ENCODE results near the gene SECISBP2.

Gene SECISBP2

DNA sequence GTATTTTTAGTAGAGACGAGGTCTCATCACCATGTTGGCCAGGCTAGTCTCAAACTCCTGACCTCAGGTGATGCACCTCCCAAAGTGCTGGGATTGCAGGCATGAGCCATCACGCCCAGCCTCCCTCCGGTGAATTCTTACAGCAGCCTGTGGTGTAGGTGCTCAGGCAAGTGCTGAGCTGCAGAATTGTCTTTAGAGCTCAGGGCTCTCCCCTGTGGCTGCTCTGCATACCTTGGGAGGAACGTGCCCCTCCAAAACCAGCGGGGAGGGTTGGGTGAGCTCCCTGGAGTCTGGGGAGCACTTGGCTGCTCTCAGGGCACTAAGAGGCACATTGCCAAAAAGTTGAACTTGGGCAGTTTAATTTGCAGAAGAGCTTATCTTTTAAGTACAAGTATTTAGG, 29.4 kb downstream of the SECISBP2 start:
- no peak for DNase-seq (ENCODE audit: low read depth)

DNA sequence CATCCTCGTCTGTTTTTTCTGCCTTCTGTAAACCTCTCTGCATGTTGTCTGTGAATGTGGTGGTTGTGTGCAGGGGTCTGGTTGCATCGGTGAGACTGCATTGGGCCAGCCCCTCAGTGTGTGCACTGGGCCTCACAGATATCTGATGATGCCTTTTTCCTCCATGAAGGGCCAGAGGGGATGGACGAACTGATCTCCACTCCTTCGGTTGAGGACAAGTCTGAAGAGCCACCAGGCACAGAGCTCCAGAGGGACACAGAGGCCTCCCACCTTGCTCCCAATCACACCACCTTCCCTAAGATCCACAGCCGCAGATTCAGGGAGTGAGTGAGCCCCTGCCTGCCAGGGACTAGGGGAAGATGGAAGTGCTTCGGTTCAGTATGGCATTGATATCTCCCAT, 31.3 kb downstream of the SECISBP2 start:
- no peak for DNase-seq (ENCODE audit: low read depth)

DNA sequence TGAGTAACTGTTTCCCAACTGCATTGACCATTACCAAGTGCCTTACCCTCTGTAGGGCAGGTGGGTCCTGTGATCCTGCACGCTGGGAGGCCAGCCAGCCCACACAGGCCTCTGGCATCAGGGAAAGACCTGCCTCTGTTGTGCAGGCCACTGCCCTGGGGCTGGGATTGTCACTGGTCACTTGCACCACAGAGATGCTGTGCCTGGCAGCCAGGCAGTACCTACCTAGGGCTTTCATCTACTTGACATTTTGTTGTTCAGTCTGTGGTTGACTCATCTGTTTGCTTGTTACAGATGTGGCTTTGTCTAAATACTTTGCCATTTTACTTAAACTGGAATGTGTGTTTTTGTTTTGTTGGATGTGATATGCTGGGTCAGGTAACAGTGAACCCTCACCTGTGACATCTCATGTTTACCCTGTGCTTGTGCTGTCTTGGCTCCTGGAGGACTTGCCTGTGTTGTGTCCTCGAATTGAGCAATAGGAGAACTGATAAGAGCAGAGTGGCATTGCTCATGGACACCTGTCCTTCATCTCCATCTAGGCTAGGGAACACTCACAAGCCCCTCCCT, 32.8 kb downstream of the SECISBP2 start:
- no peak for DNase-seq (ENCODE audit: low read depth)

DNA sequence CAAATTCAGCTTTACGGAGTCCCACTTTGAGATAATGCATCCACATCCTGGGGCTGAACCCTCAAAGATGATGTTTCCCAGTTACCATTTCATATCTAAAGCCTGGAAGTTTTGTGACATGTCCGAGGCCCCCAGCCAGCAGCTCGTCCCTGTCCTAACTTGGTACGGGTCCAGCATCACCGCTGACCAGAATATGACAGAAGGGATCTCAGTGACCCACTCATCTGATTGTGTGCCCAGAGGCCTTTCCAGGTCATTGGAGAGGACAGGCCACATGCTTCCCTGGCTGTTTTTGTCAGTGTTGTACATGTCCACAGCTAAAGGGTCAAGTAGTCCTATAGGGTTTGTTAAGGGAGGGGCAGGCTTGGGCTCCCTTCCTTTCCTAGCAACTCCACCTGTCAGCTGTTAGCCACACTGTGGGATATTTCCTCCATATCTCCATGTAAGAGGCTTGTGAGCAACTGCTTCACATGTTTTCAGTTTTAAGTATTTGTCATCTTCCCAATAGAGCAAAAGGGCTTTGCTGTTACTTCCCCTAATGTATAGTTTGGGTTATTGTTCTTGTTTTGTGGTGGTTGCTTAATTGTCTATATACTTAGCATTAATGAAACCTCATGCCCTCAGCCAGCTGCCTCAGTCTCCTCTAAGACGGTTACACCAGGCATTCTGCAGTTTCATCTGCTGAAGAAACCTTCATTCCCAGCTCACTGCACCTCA, 33.4 kb downstream of the SECISBP2 start:
- DNase-seq (ENCODE audit: low read depth), result no peak

DNA sequence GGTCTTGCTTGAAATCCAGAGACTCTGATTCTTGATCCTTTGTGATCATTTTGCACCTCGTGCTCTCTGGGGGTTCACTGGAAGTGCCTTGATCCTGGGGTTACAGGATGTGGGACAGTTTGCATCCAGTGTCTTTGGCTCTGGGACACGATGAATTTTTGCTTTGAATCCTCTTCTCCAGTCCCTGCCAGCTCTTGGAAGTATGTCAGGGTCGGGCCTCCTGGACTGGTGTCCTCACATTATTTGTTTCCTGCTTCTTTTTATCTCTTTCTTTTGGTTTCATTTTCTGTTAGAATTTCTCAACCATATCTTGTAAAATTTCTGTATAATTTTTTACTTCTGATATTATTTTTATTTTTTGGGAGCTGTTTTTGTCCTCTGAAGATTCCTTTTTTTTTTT, 34.2 kb downstream of the SECISBP2 start:
- no peak for DNase-seq (ENCODE audit: low read depth)

DNA sequence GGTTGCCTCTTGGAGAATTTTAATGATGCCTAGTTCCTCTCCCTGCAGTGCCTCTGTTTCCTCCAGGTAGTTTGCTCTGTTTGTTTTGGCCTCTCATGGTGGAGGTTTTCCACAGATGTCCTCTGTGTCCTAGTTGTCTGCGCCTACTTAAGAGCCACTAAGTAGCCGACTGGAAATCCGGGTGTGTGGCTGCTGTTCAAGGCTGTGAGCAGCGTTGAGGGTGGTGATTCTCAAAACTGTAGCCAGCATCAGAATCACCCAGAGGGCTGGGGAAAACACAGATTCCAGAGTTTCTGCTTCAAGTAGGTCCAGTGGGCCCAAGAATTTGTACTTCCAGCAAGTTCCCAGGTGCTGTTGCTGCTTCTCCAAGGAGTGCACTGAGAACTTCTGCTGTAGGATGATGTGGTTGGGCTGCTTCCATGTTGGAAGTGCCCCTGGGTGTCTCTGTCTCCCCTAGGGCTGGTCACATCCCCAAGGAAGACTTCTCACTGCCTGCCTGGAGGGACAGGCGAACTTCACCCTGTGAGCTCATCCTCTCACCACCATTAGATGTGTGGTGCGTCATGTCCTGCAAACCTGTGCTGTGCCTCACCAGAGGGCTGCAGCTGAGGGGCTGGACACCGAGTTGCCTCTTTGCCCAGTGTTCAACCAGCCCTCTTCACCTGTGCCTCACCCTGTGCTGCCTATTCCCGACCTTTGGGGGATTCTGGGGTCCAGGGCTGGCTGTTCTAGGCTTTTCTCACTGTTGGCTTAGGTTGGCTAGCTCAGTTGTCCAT, 34.8 kb downstream of the SECISBP2 start:
- no peak for DNase-seq (ENCODE audit: low read depth)

DNA sequence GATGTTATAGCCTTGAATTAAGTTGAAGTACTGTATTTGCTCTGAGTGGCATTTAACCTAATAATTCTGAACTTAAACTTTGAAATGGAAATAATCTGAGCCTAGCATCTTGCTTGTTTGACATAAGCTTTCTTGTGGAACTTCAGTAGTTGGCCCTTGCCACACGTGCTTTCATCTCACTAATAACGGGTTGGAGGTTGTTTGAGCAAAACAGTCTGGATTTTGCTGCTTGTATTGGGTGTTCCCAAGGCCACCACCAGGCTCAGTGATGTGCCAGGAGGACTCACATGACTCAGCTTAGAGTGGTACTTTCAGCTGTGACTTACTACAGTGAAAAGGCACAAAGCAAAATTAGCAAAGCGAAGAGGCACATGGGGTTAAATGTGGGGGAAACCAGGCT, 35.7 kb downstream of the SECISBP2 start:
- DNase-seq (ENCODE audit: low read depth), result no peak

DNA sequence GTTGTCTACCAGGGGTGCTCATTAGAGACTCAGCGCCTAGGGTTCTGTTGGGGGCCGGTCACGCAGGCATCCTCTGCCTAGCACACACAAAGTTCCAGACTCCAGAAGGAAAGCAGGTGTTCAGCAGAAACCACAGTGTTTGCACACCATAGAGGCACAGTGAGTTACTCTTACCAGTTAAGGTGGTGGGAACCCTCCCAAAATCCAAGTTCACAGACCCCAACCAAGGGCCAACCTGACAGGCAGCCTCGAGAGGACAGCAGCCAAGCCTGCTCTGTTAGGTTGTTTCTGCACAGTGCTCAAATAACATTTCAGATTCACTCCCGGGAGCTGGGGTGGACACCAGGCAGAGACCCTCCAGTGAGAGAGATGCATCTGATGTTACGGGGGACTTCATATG, 36.2 kb downstream of the SECISBP2 start:
- no peak for DNase-seq (ENCODE audit: low read depth)

DNA sequence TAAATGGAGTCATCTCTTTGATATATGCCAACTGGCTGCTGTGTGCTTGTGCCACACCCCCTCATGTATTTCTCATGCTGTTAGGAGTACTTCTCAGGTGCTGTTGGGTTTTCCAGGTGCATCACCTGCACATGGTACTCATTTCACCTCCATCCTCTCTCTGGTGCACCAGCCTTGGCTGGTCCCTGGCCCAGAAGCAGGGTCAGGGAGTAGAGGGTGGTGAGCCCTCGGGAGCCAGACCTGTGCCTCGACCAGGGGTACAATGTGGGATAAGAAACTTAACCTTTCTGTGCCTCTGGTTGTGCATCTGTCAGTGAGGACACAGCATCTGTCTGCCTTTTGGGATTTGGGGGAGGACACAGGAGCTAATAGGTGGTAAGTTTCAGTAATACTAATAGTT, 38.5 kb downstream of the SECISBP2 start:
- no peak for DNase-seq (ENCODE audit: low read depth)

DNA sequence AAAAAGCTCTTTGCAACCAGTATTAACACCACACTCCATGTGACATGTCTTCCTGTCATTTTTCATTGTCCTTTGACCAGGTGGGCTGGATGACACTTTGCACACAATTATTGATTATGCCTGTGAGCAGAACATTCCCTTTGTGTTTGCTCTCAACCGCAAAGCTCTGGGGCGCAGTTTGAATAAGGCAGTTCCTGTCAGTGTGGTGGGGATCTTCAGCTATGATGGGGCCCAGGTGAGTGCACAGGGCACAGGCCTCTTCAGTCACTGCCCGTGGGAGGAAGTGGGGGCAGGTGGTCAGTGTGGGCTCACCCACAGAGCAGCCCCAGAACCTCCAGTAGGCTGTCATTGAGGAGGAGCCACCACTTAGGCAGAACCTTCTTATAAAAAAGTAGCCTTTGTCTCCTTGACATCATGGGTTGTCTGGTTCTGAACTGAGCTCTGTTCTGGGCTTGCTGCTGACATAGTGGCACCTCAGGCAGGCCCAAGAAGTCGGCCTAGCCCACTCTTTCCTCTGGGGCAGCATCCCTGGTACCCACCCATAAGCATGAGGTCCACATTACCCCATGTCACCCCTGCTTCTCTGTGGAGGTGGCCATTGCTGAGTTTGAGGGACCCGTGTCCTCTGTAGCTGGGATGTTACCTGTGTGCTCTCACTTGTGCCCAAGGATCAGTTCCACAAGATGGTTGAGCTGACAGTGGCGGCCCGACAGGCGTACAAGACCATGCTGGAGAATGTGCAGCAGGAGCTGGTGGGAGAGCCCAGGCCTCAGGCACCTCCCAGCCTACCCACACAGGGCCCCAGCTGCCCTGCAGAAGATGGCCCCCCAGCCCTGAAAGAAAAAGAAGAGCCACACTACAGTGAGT, 39.3 kb downstream of the SECISBP2 start:
- no peak for DNase-seq (ENCODE audit: low read depth)

DNA sequence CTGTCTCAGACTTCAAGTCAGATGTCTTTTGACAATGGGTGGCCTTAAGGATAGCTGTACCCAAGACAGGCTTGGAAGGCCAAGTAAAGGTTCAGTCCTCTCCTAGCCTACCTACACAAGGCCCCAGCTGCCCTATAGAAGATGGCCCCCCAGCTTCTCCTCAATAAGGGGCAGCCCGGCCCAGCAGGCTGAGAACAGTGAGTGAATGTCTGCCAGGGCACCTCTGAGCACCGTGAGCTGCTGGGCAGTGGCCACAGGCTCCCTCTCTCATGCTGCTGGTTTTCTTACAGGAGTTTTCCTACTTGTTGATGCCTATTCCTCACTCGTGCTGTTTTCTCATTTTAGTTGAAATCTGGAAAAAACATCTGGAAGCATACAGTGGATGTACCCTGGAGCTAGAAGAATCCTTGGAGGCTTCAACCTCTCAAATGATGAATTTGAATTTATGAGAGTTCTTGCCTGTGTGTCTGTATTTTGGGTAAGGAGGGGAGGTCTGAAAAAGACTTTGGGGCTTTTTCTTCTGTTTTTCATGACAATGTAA, 40.1 kb downstream of the SECISBP2 start:
- DNase-seq (ENCODE audit: low read depth), result no peak

DNA sequence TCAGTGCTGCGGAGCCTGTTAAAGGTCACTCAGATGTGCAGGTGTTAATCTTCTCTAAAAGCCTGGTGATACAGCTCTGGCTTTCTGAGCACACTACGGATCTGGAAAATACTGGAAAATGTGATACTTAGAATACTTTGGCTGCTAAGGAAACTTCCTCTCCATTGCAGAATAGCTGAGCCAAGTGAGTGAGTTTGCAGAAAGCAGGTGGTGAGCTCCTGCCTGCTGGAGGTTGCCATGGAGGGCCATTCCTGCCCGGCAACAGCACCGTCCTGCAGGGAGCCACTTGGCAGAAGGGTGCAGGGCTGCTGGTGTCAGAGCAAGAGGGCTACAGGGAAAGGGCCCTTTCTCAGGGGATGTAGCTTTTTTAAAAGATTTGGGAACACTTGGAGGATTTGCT, 40.7 kb downstream of the SECISBP2 start:
- no peak for DNase-seq (ENCODE audit: low read depth)

DNA sequence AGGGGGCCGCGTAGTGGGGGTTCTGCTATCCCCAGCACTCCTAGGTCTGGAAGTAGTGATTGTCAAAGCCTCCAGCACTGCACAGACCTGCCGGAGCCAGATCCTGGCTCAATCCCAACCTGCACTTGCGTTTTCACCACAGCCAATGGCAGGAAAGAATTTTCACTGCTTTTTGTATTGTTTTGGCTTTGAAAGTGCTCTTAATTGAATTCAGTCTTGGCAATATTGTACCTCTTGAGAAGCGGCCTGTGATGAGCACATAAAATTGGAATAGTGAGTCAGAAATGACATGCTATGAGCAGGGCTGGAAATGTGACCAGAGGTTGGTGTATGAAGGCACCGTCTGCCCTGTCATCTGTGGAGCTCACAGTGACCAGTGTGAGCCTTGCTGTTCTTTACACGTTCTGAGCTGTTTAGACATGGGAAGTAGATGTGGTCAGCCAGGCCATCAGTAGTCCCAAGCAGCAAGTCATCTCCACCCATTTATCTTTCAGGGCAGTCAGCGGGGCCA, 41.5 kb downstream of the SECISBP2 start:
- no peak for DNase-seq (ENCODE audit: low read depth)

DNA sequence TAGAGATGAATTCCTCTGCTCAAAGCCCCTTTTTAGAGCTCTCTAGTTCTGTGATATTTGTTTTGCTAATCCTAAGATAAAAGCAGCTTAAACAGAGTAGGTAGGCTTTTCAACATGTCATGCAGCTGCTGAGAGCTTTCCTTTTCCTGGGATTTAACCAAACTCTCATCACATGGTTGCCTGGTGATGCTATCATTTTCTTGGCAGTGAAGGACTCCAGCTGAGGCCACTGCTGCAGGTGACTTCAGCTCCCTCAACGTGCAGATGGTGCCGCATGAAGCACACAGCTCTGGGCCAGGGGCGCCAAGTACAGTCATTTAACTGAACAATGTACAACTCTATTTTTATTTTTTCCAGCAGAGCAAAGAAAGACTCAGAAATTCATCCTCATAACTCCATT, 42.2 kb downstream of the SECISBP2 start:
- DNase-seq (ENCODE audit: low read depth), result no peak

DNA sequence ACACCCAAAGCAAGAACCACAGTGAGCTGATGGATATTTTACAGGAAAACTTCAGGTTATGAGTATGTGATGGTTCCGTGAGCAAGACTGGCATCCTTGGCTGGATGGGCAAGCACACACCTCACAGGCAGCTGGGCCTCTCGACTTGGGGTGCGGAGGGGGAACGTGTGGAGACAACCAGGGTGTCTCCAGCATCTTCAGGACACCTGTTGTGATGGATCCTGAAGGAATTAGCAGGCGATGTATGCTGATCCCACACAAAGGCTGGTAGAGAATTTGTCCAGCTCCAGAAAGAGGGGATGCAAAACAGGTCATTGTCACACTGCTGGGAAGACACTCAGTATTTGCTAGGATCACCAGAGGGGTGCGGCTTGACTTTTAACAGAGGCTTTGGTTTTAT, 42.7 kb downstream of the SECISBP2 start:
- DNase-seq (ENCODE audit: low read depth), result no peak

DNA sequence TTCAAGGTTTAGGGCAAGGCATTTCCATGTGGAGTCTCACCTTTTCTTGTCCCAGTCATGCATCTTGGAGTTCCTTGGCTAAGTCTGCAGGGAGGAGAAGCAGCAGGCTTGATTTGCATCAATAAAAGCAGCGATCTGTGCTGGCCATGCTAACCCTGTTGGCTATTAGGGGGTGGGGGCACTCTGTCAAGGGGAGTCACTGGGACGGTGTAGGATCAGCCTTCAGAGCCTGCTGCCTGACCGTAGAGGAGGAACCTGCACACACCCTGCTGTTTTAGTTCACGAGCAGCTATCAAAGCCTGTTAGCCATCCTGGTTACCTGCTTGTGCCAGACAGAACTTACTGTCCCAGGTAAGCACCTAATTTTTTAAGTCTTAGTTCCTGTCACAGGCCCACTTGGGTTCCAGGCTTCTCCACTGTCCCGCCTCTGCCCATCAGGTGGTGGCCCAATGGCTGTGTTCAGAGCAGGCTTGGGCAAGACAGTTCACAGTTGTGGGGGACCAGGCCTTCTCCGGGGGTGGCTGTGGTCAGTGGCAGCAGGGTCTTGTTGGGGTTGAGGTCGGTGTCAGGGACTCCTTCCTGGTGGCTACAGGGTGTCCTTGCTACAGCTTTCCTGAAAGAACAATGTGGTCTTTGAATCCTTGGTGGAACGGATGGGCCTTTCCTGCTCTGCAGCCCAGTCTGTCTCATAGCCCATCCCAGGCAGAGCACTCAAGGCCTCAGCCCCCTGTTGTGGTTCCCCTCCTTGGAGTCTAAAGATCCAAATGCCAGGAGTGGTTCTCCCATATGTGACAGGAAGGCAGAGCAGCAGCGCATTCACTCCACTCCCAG, 43.7 kb downstream of the SECISBP2 start:
- DNase-seq (ENCODE audit: low read depth), result no peak

DNA sequence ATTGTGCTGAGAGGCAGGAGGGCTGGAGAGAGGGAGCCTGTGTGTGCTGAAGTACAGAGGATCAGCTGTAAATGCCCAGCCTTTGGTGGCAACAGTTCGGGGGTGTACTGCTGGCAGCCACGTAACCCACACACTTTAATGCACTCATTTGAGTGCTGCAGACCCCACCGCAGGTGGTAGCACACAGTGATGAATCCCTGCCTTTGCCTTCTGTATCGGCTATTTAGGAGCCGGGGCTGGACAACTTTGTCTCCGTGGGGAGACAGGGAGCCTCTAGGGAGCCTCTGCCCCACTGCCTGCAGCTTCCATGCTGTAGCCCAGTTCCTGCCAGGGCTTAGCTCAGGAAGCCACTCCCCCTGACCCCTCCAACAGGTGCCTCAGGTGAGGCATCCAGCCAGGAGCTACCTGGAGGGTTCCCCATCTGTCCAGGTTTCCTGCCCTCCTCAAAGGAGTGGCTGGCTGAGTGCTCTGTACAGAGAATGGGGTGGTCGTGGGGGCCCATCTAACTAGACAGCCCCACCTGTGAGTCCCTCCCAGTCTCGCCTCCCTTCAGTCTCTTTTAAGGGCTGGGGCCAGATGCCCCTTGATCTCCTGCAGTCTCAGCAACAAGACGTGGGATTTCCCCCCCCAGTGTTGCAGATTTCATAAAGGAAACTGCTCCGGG, 44.5 kb downstream of the SECISBP2 start:
- DNase-seq (ENCODE audit: low read depth), result no peak

DNA sequence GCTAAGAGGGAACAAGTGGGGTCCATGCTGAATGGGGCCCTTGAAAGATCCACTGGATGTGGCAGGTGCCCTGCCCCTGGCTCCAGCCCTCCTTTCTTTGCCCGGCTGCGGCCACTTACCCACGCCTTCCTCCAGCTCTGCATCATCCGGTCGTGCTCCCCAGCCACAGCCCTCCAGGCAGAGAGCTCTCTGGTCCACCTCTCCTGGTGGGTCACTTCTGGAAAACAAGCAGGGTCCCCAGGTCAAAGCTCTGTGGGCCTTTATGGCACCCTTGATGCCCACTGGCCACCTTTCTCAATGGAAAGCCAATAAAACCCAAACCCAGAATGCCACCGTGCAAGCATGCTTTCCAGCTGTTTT, 45.0 kb downstream of the SECISBP2 start:
- no peak for DNase-seq (ENCODE audit: low read depth)

DNA sequence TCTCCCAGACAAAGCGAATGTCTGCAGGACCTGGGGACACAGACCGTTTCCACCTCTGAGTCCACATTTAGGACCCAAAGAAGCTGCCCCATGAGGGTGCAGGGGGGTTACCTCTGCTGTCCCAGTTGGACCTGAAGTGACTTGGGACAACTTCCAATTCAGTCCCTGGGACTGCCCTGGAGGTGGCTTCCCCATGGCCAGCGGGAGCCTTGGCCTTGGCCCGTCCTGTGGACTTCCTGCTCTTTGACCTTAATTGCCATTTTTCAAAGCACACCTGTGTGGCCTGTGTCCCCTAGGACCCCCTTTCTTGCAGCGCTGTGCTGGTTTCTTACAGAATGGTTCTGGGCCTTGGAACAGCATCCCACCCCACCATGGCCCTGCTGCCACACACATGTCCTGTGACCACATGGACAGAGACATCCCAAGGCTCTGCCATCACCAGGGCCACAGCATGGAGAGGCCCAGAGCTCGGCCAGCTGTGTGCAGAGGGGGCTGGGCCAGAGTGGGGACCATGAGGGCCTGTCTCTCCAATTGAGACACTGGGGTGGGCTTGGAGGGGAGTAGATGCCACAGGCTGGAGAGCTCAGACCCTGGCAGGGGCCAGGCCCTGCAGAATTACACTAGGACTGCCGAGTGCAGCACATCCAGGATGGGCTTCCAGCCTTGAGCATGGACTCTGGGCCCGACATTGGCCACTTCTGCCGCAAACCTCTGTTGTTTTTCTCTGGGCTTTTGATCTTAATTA, 45.8 kb downstream of the SECISBP2 start:
- DNase-seq (ENCODE audit: low read depth), result no peak

Measured in stimulated activated CD8-positive, alpha-beta memory T cell treated with anti-CD3 and anti-CD28 coated beads, Interleukin-4, amount 100 ng/mL, for 24 hours (primary cell).